Breast epithelium (tissue), 4 donors: Measurements from ENCODE around the gene TMC5. TPM values are rescaled to one million over a fixed set of nuclear protein-coding genes. Genes with fewer than 3 reads are reported as not detected.
"Not testable (repeated sequence)": the region's sequence is repeated elsewhere in the genome, so short reads cannot be mapped to it uniquely, and the experiment has no call there.

ENCODE experiments used
- DNase-seq, 2 donors: peaks; one replicate each; pipeline ENCODE4 v3.0.0-alpha.2; 2019; ENCODE audit warnings: low spot score in 2 of 2
- H3K27ac ChIP-seq, 2 donors: fragments of 200-600 bp; sonication (generic) in 1 of 2; one replicate each; pipeline ENCODE4 v1.5.1; 2016 to 2019; ENCODE audit warnings: mild to moderate bottlenecking in 1 of 2
- H3K27me3 ChIP-seq, 2 donors: fragments of 200-600 bp; sonication (generic) in 1 of 2; one replicate each; pipeline versions ENCODE4 v1.5.1 to v1.6.0; 2017 to 2019; ENCODE audit warnings: control low read depth in 1 of 2, mild to moderate bottlenecking in 1 of 2
- H3K36me3 ChIP-seq: fragments of 200-600 bp; one replicate; pipeline ENCODE4 v1.5.1; 2019
- H3K4me1 ChIP-seq, 2 donors: fragments of 200-600 bp; sonication (generic); one replicate each; pipeline ENCODE4 v1.5.1; 2016 to 2019; ENCODE audit warnings: control low read depth in 1 of 2
- H3K4me3 ChIP-seq, 3 donors: fragments of 200-600 bp; sonication (generic); 1 replicate in 2 of 3; 2 replicates in 1 of 3; pipeline ENCODE4 v1.5.1; 2016 to 2019; ENCODE audit warnings: mild to moderate bottlenecking in 3 of 3, moderate library complexity in 2 of 3
- H3K9me3 ChIP-seq, 2 donors: fragments of 200-600 bp; sonication (generic) in 1 of 2; one replicate each; pipeline ENCODE4 v1.5.1; 2016 to 2019; ENCODE audit warnings: control low read depth in 1 of 2
- POLR2A ChIP-seq: fragments of 450-650 bp; IDR thresholded peaks from one replicate; pipeline ENCODE4 v1.6.1; 2016; ENCODE audit warnings: antibody characterized with exemption, mild to moderate bottlenecking, moderate library complexity
- POLR2AphosphoS5 ChIP-seq, 3 donors: sonication (generic); formaldehyde crosslinking; IDR thresholded peaks; one replicate each; pipeline ENCODE4 v1.6.1; 2017; ENCODE audit warnings: antibody characterized with exemption in 3 of 3
- intact Hi-C: fragments of 100-400 bp; cut with DNase I; formaldehyde crosslinking; loops from one replicate; pipeline ENCODE4 v1.15.1; 2023; ENCODE audit warnings: low total_unique reads
- total RNA-seq, 3 donors: library from RNA; depleted of rRNA; stranded (reverse); fragments of >200 nt; gene quantifications; one replicate each; pipeline ENCODE4 v1.1.0, GENCODE V29; 2016
- TF ChIP-seq, protein P1 (sequence below), 3 donors: fragments of 450-650 bp; IDR thresholded peaks; one replicate each; pipeline ENCODE4 v1.5.1; 2016 to 2017; ENCODE audit warnings: antibody characterized with exemption in 3 of 3, mild to moderate bottlenecking in 3 of 3, moderate library complexity in 3 of 3

Gene TMC5
- total RNA-seq, 3 donors from 2014 or later: under 0.01 to 40.3 (median 28.8) TPM

DNA sequence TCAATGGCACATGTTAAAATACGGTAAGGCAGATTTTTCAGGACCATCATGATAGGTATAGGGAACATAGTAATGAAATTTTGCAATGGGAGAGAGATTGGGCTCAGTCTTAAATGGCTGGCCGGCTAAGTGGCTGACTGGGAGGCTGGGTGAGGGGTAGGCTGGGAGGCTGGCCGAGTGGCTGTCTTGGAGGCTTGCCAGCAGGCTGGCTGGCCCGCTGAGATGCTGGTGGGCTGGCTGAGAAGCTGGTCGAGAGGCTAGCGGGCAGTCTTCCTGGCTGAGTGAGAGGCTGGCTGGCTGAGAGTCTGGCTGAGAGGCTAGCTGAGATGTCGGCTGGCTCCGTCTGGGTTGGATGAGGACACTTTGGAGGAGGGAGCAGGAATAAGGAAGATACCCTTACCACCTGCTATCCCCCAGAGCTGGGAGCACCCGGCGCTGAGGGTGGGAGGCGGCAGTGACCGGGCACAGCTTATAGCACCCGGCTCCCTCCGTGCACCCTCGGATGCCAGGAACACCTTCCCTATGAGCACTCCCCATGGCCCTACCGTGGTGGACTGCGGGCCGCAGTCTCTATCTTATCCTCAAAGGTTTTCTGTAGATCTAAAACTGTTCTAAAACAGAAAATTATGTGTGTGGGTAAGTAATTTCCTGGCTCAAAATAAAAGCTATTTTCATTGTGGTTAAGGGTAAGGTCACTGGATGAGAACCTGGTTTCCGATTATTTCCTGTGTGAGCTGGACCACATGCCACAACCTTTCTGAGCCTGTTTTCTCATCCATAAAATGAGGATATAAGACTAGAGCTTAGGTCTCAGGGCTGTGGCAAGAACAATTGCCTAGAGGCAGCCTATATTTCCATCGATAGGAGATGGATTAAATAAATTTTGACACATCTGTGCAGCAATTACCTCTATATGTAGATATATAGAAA is 34.5 kb upstream of the TMC5 start:
- H3K4me1 ChIP-seq: no peaks in the 10 kb centered on the region
- H3K36me3 ChIP-seq: no peaks in the 10 kb centered on the region
- no peak overlapping the region for H3K27ac ChIP-seq
- TF ChIP-seq, protein P1, sequence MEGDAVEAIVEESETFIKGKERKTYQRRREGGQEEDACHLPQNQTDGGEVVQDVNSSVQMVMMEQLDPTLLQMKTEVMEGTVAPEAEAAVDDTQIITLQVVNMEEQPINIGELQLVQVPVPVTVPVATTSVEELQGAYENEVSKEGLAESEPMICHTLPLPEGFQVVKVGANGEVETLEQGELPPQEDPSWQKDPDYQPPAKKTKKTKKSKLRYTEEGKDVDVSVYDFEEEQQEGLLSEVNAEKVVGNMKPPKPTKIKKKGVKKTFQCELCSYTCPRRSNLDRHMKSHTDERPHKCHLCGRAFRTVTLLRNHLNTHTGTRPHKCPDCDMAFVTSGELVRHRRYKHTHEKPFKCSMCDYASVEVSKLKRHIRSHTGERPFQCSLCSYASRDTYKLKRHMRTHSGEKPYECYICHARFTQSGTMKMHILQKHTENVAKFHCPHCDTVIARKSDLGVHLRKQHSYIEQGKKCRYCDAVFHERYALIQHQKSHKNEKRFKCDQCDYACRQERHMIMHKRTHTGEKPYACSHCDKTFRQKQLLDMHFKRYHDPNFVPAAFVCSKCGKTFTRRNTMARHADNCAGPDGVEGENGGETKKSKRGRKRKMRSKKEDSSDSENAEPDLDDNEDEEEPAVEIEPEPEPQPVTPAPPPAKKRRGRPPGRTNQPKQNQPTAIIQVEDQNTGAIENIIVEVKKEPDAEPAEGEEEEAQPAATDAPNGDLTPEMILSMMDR (IDR thresholded peaks at IDR 0.05): no peak
- no peak for TF ChIP-seq POLR2A
- TF ChIP-seq POLR2AphosphoS5 (IDR thresholded peaks at IDR 0.05): no peak
- no peak overlapping the region for H3K4me3 ChIP-seq
- intact Hi-C loops: no loop called here
- DNase-seq: no peak
- no peaks in the 10 kb centered on the region for H3K9me3 ChIP-seq
- H3K27me3 ChIP-seq: no peaks in the 10 kb centered on the region

GRCh38 chr16:19384656-19385055 is 33.0 kb upstream of the TMC5 start:
- H3K27me3 ChIP-seq: no peaks in the 10 kb centered on the region
- no peaks in the 10 kb centered on the region for H3K9me3 ChIP-seq
- H3K4me3 ChIP-seq: no peak overlapping the region
- no peaks in the 10 kb centered on the region for H3K4me1 ChIP-seq
- intact Hi-C loops: no loop called here
- peak; percentile 68 to 72 for DNase-seq
- no peaks in the 10 kb centered on the region for H3K36me3 ChIP-seq
- no peak for TF ChIP-seq POLR2A
- peak overlapping the region in 1 of 2 donors; percentile 10 for H3K27ac ChIP-seq

DNA sequence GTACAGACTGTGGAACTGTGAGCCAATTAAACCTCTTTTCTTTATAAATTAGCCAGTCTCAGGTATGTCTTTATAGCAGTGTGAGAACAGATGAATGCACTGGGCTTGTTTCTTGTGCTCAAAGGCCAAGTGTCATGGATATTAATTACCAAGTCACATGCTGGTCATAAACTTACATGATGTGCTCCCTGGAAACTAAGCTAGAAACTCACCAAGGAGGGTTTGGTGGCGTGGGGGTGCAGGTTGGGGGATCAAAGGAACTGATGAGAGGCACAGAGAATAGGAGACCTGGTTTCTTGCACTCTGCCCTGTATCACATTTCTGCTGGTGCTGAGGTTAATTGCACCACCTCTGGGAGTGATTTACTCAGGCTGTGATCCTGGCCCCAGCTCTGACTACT is 31.2 kb upstream of the TMC5 start:
- no peaks in the 10 kb centered on the region for H3K27me3 ChIP-seq
- no peak for TF ChIP-seq POLR2AphosphoS5 (IDR thresholded peaks at IDR 0.05)
- no peak for TF ChIP-seq POLR2A
- TF ChIP-seq, protein P1 (IDR thresholded peaks at IDR 0.05): no peak
- H3K9me3 ChIP-seq: no peaks in the 10 kb centered on the region
- intact Hi-C loops: no loop called here
- H3K4me1 ChIP-seq: no peaks in the 10 kb centered on the region
- no peak overlapping the region for H3K4me3 ChIP-seq
- no peak for DNase-seq
- no peak overlapping the region for H3K27ac ChIP-seq
- H3K36me3 ChIP-seq: no peaks in the 10 kb centered on the region

DNA sequence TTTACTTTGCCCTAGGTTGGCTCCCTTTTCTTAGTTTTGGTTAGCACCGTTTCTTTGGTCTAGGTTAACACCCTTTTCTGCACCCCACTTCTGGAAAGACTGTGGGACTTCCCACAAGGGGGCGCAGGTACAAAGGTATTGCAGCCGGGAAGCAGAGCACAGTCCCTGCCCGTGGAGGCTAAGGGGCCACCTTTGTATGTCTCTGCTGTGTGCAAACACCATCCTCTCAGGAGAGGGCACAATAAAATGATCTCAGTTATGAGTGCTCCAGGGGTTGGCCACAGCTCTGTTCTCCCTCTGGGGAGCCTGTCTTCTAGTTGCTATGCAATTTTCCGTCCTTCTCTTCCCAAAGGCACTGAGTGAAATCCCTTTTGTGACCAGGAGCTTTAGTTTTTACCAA is 28.4 kb upstream of the TMC5 start:
- intact Hi-C loops: no loop called here
- TF ChIP-seq, protein P1 (IDR thresholded peaks at IDR 0.05): peak in 2 of 3 donors; percentile 55 to 64
- TF ChIP-seq POLR2AphosphoS5 (IDR thresholded peaks at IDR 0.05) (no peak), POLR2A (no peak)
- peak; percentile 39 to 70 for DNase-seq
- Histone ChIP-seq H3K27ac (no peak overlapping the region), H3K27me3 (no peaks in the 10 kb centered on the region), H3K4me3 (no peak overlapping the region), H3K36me3 (no peaks in the 10 kb centered on the region), H3K9me3 (no peaks in the 10 kb centered on the region), H3K4me1 (no peaks in the 10 kb centered on the region)

DNA sequence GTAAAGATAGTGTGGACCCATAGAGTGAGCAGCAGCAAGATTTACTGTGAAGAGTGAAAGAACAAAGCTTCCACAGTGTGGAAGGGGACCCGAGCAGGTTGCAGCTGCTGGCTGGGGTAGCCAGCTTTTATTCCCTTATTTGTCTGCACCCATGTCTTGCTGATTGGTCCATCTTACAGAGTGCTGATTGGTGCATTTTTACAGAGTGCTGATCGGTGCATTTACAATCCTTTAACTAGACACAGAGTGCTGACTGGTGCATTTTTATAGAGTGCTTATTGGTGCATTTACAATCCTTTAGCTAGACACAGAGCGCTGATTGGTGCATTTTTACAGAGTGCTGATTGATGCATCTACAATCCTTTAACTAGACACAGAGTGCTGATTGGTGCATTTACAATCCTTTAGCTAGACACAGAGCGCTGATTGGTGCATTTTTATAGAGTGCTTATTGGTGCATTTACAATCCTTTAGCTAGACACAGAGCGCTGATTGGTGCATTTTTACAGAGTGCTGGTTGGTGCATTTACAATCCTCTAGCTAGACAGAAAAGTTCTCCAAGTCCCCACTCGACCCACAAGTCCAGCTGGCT is 26.4 kb upstream of the TMC5 start:
- H3K4me3 ChIP-seq, H3K9me3 ChIP-seq, DNase-seq, H3K4me1 ChIP-seq, H3K27ac ChIP-seq, H3K27me3 ChIP-seq, H3K36me3 ChIP-seq, intact Hi-C loops: not testable (repeated sequence)

DNA sequence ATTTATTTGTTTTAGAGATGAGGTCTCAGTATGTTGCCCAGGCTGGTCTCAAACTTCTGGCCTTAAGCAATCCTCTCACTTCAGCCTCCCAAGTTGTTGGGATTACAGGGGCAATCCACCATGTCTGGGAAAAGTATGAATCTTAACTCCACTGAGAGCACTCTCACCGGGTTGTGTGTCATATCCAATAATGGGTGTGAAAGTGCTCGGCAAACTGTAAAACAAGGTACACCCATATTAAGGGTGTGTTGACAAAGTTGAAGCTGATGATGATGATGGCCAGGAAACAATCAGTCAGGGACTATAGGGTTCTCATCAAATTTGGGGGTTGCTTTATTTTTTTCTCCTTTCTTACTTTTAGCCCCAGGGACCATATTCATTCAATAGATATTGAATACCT is 25.3 kb upstream of the TMC5 start:
- intact Hi-C loops: no loop called here
- DNase-seq: no peak
- H3K9me3 ChIP-seq: no peaks in the 10 kb centered on the region
- no peak overlapping the region for H3K27ac ChIP-seq
- H3K4me1 ChIP-seq: no peaks in the 10 kb centered on the region
- H3K27me3 ChIP-seq: no peaks in the 10 kb centered on the region
- TF ChIP-seq POLR2AphosphoS5 (IDR thresholded peaks at IDR 0.05): no peak
- TF ChIP-seq, protein P1 (IDR thresholded peaks at IDR 0.05): no peak
- TF ChIP-seq POLR2A: no peak
- no peak overlapping the region for H3K4me3 ChIP-seq
- no peaks in the 10 kb centered on the region for H3K36me3 ChIP-seq
